DND-41 (cell line): ENCODE measurements around the gene CYFIP2.

Experiments
- CTCF ChIP-seq: IDR thresholded peaks from 2 replicates; pipeline ENCODE4 v1.5.1; 2012; ENCODE audit warnings: borderline replicate concordance, low read length, moderate library complexity, mild to moderate bottlenecking; ENCODE audit not compliant: poor library complexity, severe bottlenecking; ENCODE audit errors: extremely low read depth
- EZH2 ChIP-seq: IDR thresholded peaks from 3 replicates; pipeline ENCODE4 v1.6.1; 2012; ENCODE audit warnings: borderline replicate concordance, low read depth, mild to moderate bottlenecking, moderate library complexity, low read length, inconsistent platforms; ENCODE audit not compliant: severe bottlenecking

- TF ChIP-seq CTCF (no peak), EZH2 (no peak)
Measured at GRCh38 chr5:157245476-157245875, 20.4 kb upstream of the CYFIP2 start.
